Keratinocyte (primary cell): ENCODE data around the gene ATP11A. TPM values are rescaled to one million over a fixed set of nuclear protein-coding genes. Genes with fewer than 3 reads are reported as not detected.

Source experiments
- DNase-seq: peaks from one replicate; pipeline ENCODE4 v3.0.0-alpha.2; 2011; ENCODE audit warnings: low read depth, missing footprints, low spot score
- FAIRE-seq: peaks from 2 replicates; lab custom pipeline; 2011; peaks lifted over from hg19 to GRCh38; lab: Jason Lieb, UNC
- H2AFZ ChIP-seq: 2 replicates; pipeline ENCODE4 v1.6.0; 2012; ENCODE audit warnings: low read length, control low read depth, inconsistent platforms; ENCODE audit not compliant: control insufficient read depth
- H3K27ac ChIP-seq: 2 replicates; pipeline ENCODE4 v1.5.1; 2011; ENCODE audit warnings: low read length; ENCODE audit not compliant: control insufficient read depth, insufficient read depth
- H3K27me3 ChIP-seq: 3 replicates; pipeline ENCODE4 v1.6.0; 2011; ENCODE audit warnings: low read length; ENCODE audit not compliant: control insufficient read depth, insufficient read depth; ENCODE audit errors: extremely low read depth
- H3K36me3 ChIP-seq, 2 experiments: 2 replicates in 1 of 2; 3 replicates in 1 of 2; pipeline ENCODE4 v1.5.1; 2011; ENCODE audit warnings: low read length in 2 of 2, mild to moderate bottlenecking in 1 of 2; ENCODE audit not compliant: control insufficient read depth in 2 of 2, insufficient read depth in 2 of 2; ENCODE audit errors: extremely low read depth in 1 of 2
- H3K4me1 ChIP-seq: 3 replicates; pipeline ENCODE4 v1.5.1; 2011; ENCODE audit warnings: low read length; ENCODE audit not compliant: control insufficient read depth, insufficient read depth; ENCODE audit errors: extremely low read depth
- H3K4me2 ChIP-seq: 3 replicates; pipeline ENCODE4 v1.6.0; 2011; ENCODE audit warnings: low read depth, low read length; ENCODE audit not compliant: control insufficient read depth, insufficient read depth; ENCODE audit errors: extremely low read depth
- H3K4me3 ChIP-seq, 3 experiments: fragments of 200-600 bp in 1 of 3; sonication (generic) in 1 of 3; 2 replicates in 2 of 3; 3 replicates in 1 of 3; pipeline ENCODE4 v1.5.1; 2011 to 2016; ENCODE audit warnings: low read length in 3 of 3, mild to moderate bottlenecking in 3 of 3, control low read depth in 2 of 3, inconsistent platforms in 1 of 3, low read depth in 1 of 3, mixed read lengths in 1 of 3, mixed run types in 1 of 3, moderate library complexity in 1 of 3; ENCODE audit not compliant: control insufficient read depth in 2 of 3, insufficient read depth in 2 of 3; ENCODE audit errors: extremely low read depth in 1 of 3
- H3K79me2 ChIP-seq: 2 replicates; pipeline ENCODE4 v1.6.0; 2012; ENCODE audit warnings: low read length; ENCODE audit not compliant: control insufficient read depth, insufficient read depth
- H3K9ac ChIP-seq: 3 replicates; pipeline ENCODE4 v1.6.0; 2011; ENCODE audit warnings: low read length; ENCODE audit not compliant: control insufficient read depth, insufficient read depth; ENCODE audit errors: extremely low read depth
- H3K9me1 ChIP-seq: 3 replicates; pipeline ENCODE4 v1.6.0; 2011; ENCODE audit warnings: low read length; ENCODE audit not compliant: control insufficient read depth, insufficient read depth; ENCODE audit errors: extremely low read depth
- H3K9me3 ChIP-seq: 2 replicates; pipeline ENCODE4 v1.5.1; 2012; ENCODE audit warnings: low read depth, low read length; ENCODE audit not compliant: control insufficient read depth
- H4K20me1 ChIP-seq: 3 replicates; pipeline ENCODE4 v1.6.0; 2011; ENCODE audit warnings: low read length; ENCODE audit not compliant: control insufficient read depth, insufficient read depth; ENCODE audit errors: extremely low read depth
- EZH2 ChIP-seq: IDR thresholded peaks from one replicate; pipeline ENCODE4 v1.6.1; 2012; ENCODE audit warnings: inconsistent platforms, mild to moderate bottlenecking, low read length, moderate library complexity
- dilution Hi-C: fragments of 300-500 bp; cut with MboI; formaldehyde crosslinking; loops from one replicate; pipeline ENCODE4 v1.7.0; 2020; ENCODE audit warnings: low sequenced_read_pairs; ENCODE audit not compliant: extremely low pct_ligation_motif_present
- polyA plus RNA-seq, 5 experiments: library from polyadenylated mRNA; depleted of rRNA in 3 of 5; stranded (reverse) in 3 of 5; stranded (forward) in 1 of 5; unstranded in 1 of 5; fragments of >200 nt; gene quantifications; 1 replicate in 1 of 5; 2 replicates in 3 of 5; 3 replicates in 1 of 5; pipeline versions ENCODE4 v1.2.1 to v1.2.3, GENCODE V29; 2011 to 2012; ENCODE audit warnings: missing spikeins in 2 of 5, low read depth in 1 of 5, low replicate concordance in 1 of 5
- TF ChIP-seq, protein P1 (sequence below), 3 experiments: IDR thresholded peaks in 1 of 3; conservative IDR thresholded peaks in 1 of 3; optimal IDR thresholded peaks in 1 of 3; 2 replicates in 2 of 3; 3 replicates in 1 of 3; pipeline versions ENCODE3 to v1.5.1; 2011; ENCODE audit warnings: low read length in 3 of 3, mild to moderate bottlenecking in 3 of 3, moderate library complexity in 2 of 3, control low read depth in 1 of 3, inconsistent platforms in 1 of 3; ENCODE audit not compliant: insufficient read depth in 2 of 3; ENCODE audit errors: extremely low read depth in 1 of 3

Gene ATP11A
- polyA plus RNA-seq, 1 donor (not counting 4 experiments of a cell fraction or from before 2014, with no cell fraction given), result 4.3 TPM

DNA sequence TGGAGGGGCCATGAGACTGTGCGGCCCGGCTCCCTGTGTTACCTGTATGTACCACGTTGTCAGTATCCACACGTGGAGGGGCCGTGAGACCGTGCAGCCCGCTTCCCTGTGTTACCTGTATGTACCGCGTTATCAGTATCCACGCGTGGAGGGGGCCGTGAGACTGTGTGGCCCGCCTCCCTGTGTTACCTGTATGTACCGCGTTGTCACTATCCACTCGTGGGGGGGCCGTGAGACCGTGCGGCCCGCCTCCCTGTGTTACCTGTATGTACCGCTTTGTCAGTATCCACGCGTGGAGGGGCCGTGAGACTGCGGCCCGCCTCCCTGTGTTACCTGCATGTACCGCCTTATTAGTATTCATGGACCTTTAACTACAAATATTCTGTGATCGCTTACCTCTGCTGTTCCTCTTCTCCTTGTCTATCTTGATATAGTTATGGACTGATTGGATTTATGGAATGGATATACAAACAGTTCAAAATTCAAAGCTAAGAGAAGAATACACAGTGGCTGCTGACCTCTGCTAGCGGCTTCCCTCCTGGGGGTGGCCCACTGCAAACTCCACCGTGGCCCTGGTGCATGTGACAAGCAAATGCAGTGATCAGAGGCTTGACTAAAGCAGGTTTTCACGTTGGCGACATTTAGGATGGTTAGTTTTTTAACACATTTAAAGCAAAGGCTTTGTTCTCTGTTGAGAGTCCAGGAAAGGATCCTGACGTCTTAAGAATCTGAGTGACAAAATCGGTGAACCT is 38.7 kb downstream of the ATP11A start:
- Histone ChIP-seq H3K9me1 (peaks cover 4% of the 10 kb centered on the region), H3K27ac (no peak overlapping the region), H3K9me3 (no peaks in the 10 kb centered on the region), H3K36me3 (no peaks in the 10 kb centered on the region), H2AFZ (no peak overlapping the region), H4K20me1 (peaks cover 23% of the 10 kb centered on the region), H3K4me1 (peaks cover 17% of the 10 kb centered on the region), H3K4me3 (no peak overlapping the region), H3K79me2 (peaks cover 19% of the 10 kb centered on the region), H3K9ac (no peak overlapping the region), H3K4me2 (no peak overlapping the region), H3K27me3 (no peaks in the 10 kb centered on the region)
- dilution Hi-C loops, result no loop called here
- DNase-seq (no peak), FAIRE-seq (no peak)
- TF ChIP-seq, protein P1, sequence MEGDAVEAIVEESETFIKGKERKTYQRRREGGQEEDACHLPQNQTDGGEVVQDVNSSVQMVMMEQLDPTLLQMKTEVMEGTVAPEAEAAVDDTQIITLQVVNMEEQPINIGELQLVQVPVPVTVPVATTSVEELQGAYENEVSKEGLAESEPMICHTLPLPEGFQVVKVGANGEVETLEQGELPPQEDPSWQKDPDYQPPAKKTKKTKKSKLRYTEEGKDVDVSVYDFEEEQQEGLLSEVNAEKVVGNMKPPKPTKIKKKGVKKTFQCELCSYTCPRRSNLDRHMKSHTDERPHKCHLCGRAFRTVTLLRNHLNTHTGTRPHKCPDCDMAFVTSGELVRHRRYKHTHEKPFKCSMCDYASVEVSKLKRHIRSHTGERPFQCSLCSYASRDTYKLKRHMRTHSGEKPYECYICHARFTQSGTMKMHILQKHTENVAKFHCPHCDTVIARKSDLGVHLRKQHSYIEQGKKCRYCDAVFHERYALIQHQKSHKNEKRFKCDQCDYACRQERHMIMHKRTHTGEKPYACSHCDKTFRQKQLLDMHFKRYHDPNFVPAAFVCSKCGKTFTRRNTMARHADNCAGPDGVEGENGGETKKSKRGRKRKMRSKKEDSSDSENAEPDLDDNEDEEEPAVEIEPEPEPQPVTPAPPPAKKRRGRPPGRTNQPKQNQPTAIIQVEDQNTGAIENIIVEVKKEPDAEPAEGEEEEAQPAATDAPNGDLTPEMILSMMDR (optimal IDR thresholded peaks at IDR 0.05 in 1 of 3, IDR thresholded peaks at IDR 0.05 in 1 of 3, conservative IDR thresholded peaks at IDR 0.05 in 1 of 3; ENCODE audit: extremely low read depth in 1 of 3, insufficient read depth in 2 of 3, low read length in 3 of 3), result no peak
- TF ChIP-seq EZH2, result no peak

DNA sequence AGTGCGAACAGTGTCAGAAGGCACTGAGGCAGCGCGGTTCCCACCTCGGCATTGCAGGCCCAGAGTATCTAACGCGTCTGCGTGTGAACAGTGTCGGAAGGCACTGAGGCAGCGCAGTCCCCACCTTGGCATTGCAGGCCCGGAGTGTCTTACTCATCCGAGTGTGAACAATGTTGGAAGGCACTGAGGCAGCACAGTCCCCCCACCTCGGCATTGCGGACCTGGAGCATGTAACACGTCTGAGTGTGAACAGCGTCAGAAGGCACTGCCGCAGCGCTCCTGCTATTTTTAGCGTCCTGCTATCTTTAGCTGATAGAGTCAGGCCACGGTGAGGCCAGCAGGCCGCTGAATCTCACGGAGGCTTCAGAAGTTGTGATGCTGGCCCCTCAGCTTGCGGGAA is 39.6 kb downstream of the ATP11A start:
- H3K4me2 ChIP-seq, result no peak overlapping the region

More for the DNA sequence above, 39.6 kb downstream of the ATP11A start:
- no peak for FAIRE-seq
- dilution Hi-C loops, result no loop called here
- TF ChIP-seq EZH2, result no peak
- TF ChIP-seq, protein P1 (optimal IDR thresholded peaks at IDR 0.05 in 1 of 3, IDR thresholded peaks at IDR 0.05 in 1 of 3, conservative IDR thresholded peaks at IDR 0.05 in 1 of 3; ENCODE audit: extremely low read depth in 1 of 3, insufficient read depth in 2 of 3, low read length in 3 of 3), result no peak
- Histone ChIP-seq H4K20me1 (peaks cover 17% of the 10 kb centered on the region), H3K36me3 (no peaks in the 10 kb centered on the region), H3K9ac (no peak overlapping the region), H3K27me3 (no peaks in the 10 kb centered on the region), H3K4me3 (no peak overlapping the region), H3K9me3 (no peaks in the 10 kb centered on the region), H3K27ac (no peak overlapping the region), H3K79me2 (peaks cover 21% of the 10 kb centered on the region), H3K4me1 (peaks cover 14% of the 10 kb centered on the region), H3K9me1 (peaks cover 4% of the 10 kb centered on the region), H2AFZ (no peak overlapping the region)
- no peak for DNase-seq
